Activated gamma-delta T cell treated with Interleukin-2 at 50 U/mL for 16 hours (primary cell): Measurements from ENCODE around the gene TMEM219.
A peak's percentile ranks its signal among the peaks of the same experiment; 100 is the strongest.
"Not testable (repeated sequence)": the region's sequence is repeated elsewhere in the genome, so short reads cannot be mapped to it uniquely, and the experiment has no call there.

ENCODE experiments used
- DNase-seq: peaks from one replicate; pipeline ENCODE4 v3.0.0-alpha.2; 2020

The TMEM219 gene

DNA sequence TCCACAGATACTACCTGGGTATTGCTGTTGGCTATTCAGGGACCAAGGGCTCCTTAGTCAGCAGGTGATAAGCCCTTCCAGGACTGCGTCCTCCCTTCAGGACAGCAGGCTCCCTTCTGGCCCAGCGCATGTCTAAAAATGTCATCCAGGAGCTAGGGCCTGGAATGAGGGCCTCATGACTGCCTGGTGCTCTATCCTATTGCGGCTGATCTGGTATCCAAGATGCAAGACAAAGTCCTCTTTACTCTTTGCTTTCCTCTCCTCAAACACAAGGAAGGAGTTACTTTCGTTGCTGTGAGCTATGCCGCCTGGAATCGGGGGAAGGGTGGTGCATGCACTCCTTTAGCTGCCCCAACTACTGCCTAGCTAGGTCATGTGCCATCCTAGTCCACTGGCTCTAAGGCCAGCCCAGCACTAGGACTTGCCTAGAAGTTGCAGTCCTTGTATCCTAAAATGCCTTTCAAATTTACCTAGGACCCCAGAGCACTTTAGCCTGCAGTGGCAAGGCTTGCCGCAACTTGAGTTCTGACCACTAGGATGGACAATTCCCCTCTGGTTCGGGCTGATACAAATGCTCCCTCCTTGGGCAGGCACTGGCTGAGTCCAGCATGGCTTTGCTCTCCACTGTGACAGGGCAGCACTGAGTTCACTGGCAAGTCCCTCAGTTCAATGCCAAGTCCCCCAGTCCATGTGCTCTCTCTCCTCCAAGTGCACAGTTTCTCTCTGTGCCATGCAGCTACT lies 10.1 kb upstream of the TMEM219 start:
- no peak for DNase-seq

DNA sequence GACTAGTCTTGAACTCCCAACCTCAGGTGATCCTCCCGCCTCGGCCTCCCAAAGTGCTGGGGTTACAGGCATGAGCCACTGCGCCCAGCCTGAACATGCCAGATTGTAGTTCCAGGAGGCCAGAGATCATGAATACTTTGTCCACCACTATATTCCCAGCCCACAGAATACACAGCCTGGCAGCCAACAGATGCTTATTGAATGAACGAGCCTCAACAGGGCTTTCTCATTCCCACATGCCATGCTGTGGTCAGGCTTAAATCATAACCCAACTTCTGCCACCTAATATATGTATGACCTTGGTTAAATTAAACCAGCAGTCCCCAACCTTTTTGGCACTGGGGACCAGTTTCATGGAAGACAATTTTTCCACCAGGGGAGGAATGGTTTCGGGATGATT lies 3.1 kb upstream of the TMEM219 start:
- no peak for DNase-seq

GRCh38 chr16:29959293-29959692 lies 2.6 kb upstream of the TMEM219 start:
- no peak for DNase-seq

DNA sequence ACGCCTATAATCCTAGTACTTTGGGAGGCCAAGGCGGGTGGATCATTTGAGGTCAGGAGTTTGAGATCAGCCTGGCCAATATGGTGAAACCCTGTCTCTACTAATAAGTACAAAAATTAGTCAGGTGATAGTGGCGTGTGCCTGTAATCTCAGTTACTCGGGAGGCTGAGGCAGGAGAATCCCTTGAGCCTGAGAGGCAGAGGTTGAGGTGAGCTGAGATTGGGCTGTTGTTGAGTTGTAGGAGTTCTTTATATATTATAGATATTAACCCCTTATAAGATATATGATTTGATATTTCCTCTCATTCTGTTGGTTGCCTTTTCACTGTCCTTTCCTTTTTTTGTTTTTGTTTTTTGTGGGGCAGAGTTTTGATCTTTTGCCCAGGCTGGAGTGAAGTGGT lies 2.1 kb upstream of the TMEM219 start:
- not testable (repeated sequence) for DNase-seq

- no peak for DNase-seq
Measured at GRCh38 chr16:29961127-29961478, 776 bp upstream of the TMEM219 start.

DNA sequence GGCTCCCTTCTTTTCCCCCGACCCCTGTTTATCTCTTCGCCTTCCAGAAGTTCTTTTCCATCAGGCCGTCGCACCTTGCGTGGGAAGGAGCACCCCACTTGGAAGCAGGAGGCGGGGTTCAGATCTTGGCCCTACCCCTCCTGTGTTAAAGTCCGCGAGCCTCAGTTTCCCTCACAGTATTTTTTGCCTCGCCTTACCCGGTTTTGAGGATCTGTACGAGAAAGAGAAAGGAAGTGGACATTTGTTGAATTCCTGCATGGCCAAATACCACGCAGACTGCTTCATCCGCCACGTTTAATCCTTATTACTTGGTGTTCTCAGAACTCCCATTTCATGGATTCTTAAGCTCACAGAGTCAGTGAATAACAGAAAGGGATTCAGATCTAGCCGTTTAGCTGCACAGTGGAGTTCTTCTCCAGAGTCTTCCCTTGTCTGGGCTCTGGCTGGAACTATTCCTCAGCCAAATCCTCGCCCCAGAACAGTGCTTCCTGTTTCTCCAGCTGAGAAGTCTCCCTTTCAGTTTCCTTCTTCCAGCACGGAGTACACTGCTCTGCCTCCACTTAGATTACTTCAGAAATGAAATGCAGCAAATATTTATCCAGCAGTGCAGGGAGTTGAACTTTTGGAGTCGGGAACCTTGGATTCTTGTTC lies 590 bp downstream of the TMEM219 start:
- DNase-seq: no peak

DNA sequence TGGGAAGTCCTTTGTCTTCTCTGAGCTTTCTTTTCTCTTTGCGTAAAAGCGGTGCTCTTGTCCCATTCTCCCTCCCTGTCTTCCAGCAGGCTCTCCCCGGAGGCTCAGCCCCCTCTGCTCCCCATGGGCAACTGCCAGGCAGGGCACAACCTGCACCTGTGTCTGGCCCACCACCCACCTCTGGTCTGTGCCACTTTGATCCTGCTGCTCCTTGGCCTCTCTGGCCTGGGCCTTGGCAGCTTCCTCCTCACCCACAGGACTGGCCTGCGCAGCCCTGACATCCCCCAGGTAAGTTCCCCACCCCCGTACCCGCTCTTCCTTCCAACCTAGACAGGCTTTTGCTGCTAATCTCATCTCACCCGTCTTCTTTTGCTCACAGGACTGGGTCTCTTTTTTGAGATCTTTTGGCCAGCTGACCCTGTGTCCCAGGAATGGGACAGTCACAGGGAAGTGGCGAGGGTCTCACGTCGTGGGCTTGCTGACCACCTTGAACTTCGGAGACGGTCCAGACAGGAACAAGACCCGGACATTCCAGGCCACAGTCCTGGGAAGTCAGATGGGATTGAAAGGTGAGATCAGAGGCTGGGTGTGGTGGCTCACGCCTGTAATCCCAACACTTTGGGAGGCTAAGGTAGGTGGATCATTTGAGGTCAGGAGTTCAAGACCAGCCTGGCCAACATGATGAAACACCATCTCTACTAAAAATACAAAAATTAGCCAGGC lies 1.3 kb downstream of the TMEM219 start:
- no peak for DNase-seq

DNA sequence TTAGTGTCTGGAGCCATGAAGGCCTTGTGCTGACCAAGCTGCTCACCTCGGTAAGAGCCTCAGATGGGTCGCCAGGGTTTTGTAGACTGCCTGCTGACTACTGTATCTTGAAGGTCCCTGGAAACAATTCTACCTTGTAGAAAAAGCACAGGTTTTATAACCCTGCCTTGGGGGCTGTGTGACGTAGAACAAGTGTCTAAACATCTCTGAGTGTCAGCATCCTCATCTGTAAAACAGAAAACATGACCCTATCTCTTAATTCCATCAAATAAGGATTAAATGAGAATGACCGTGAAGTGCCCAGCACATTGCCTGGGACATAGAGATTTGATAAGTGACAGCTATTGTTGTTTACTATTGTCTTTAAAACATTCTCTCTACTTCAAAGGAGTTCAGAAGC lies 6.3 kb downstream of the TMEM219 start:
- DNase-seq: no peak

DNA sequence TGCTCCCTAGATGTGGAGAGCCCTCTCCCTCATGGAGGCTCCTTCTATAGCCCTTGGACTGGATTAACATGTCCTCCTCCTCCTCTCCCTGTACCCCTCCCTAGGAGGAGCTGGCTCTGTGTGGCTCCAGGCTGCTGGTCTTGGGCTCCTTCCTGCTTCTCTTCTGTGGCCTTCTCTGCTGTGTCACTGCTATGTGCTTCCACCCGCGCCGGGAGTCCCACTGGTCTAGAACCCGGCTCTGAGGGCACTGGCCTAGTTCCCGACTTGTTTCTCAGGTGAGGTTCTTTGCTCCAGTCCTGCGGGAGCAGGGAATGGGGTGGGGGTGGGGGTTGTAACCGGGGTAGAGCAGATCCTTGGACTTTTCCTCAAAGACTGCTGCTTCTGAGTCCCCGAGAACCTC lies 9.4 kb downstream of the TMEM219 start:
- DNase-seq: no peak

GRCh38 chr16:29972500-29972899 lies 10.6 kb downstream of the TMEM219 start:
- no peak for DNase-seq

DNA sequence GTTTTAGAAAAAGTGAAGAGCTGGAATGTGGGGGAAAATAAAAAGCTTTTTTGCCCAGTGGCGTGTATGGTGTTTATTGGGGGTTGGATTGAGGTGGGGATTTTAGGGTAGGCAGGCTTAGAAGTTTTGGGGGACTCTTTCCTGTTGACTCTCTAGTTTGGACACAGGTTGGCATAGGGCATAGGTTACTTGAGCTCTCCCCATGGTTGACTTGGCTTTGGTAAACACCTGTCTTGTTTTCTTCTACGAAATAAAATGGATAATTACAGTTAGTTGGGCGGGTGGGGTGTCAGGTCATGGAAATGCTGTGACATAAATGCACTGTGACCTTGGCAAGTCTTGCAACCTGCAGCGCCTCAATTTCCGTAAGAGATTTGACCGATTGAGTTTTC lies 11.1 kb downstream of the TMEM219 start:
- no peak for DNase-seq

DNA sequence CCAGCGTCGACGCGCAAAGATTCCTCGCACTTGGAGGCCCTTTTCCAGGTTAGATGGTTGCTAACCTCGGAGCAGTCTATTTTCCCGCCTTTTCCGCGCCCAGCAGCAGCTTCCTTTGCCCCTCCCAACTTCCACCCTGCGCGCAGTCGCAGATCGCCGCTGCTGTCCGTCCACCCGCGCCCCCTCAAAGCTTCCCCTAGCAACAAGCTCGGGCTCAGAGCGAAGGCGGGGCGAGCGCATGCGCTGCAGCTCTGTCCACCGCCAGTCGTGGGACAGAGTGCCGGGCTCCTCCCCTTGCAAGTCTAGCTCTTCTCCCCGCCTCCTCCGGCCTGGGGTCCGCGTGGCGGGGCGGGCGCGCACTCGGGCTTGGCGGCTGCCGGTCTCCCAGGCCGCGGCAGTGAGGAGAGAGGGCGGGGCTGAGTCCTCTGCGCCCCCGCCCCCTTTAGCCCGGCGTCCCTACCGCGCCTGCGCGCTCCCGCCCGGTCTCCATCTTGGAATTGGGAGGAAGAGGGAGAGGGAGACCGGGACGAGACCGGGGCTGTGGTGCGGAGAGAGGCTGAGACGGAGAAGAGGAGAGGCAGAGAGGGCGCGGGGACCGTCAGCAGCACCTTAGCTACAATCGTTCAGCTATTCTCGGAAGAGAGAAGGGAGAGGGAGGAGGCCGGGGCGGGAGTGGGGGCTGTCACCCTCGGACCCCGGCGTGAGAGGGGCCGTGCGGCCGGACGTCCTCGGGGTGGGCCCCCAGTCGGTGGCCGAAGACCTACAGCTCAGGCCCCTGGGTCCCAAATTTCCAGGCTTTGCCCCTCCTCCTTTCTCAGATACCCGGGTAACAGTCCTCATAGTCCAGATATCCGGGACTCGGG lies 11.7 kb downstream of the TMEM219 start, which contains the start of gene TAOK2:
Gene TAOK2, plus strand, starts transcription at position 485 of the 863 bp plus-strand sequence. CDS start 3,905 bp downstream, outside the sequence.
- peak; percentile 94 for DNase-seq

GRCh38 chr16:29974291-29975133 lies 12.6 kb downstream of the TMEM219 start:
- DNase-seq: no peak

- DNase-seq: no peak
Measured at GRCh38 chr16:29975134-29975538, 13.3 kb downstream of the TMEM219 start.

GRCh38 chr16:29975811-29976511 lies 14.1 kb downstream of the TMEM219 start:
- no peak for DNase-seq

DNA sequence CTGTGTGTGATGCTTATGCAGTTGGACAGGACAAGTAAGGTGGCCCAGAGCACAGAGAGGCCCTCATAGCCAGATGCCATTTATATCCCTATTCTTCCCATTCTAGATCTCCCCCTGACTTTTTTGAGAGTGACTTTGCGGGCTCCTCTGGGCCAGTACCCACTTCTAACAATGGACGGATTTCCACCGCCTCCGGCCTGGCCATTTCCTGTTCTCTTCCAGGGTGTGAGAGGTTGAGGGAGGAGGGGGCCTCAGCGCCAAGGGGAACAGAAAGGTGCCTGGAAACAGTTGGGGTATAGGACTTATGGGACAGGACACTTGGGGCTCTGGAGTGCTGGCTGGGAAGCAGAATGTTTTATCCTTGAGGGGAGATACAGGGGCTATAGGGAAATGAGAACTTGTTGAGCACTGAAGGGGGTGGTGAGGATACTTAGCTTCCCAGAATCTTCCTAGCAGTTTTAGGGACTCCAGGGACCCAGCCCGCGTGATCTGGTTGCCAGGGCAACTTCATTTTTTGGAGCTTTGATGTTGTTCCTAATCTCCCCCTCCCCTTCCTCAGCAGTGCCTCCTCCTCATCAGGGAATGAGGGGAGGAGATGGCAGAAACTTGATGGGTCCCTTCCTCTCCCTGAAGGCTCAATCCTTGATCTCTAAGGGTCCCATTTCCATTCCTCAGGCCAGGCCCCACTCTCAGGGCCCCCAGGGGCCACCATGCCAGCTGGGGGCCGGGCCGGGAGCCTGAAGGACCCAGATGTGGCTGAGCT lies 15.4 kb downstream of the TMEM219 start:
- DNase-seq: no peak

DNA sequence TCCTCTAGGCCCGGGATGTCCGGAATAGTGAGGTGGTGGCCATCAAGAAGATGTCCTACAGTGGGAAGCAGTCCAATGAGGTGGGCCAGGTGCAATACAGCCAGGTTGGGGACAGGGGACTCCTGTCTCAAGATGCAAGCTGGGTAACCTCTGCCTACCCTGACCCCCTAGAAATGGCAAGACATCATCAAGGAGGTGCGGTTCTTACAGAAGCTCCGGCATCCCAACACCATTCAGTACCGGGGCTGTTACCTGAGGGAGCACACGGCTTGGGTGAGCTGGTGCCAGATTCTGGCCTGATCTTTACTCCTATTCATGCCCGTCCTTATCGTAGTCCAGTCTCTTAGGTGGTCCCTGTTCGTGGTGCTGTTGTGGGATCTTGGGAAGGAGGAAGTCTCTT lies 16.2 kb downstream of the TMEM219 start:
- DNase-seq: no peak

GRCh38 chr16:29978564-29979270 lies 16.8 kb downstream of the TMEM219 start:
- no peak for DNase-seq

GRCh38 chr16:29982560-29983419 lies 20.9 kb downstream of the TMEM219 start:
- no peak for DNase-seq
